ENCODE results near the gene CTSE.
A peak's percentile ranks its signal among the peaks of the same experiment; 100 is the strongest.

CTSE gene

DNA sequence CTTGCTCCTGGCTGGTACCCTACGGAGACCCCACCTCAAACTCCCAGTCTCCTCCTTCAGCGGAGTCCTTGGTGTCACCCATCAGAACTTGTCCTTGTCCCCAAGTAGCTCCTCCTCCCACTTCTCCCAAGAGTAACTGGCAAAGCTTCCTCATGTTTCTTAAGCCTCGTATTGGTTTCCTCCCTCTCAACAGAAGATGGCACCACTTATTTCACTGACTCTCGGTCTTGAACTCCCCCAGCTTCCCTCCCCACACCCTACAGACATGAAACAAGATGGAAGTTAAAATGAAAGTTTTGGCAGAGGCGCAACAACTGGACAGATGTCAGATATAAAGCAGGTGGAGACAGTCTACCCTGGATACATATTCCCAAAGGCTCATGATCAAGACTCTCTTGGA, 33.9 kb downstream of the CTSE start:
- no peak for DNase-seq

- DNase-seq, result no peak
These were observed 35.1 kb downstream of the CTSE start for GRCh38 chr1:205988585-205988995.

DNA sequence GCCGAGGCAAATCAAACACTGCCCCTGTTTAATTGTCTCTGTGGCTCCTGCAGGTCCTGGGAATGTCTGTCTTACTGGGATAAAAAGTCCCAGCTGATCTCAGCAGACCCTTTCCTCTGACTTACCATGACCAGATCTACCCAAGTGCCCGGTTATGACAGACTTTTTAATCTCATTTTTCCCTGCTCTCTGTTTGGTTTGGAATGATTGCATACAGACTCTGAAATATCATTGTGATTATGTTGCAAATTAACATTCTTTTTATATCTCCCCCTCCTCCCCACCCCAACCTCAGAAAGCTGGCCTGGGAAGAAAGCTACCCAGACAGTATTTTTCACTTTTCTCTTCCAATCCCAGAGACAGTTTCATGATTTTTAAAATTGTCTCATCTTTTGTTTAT, 36.8 kb downstream of the CTSE start:
- no peak for DNase-seq

GRCh38 chr1:205986292-205986691, 37.4 kb downstream of the CTSE start:
- DNase-seq, result no peak

DNA sequence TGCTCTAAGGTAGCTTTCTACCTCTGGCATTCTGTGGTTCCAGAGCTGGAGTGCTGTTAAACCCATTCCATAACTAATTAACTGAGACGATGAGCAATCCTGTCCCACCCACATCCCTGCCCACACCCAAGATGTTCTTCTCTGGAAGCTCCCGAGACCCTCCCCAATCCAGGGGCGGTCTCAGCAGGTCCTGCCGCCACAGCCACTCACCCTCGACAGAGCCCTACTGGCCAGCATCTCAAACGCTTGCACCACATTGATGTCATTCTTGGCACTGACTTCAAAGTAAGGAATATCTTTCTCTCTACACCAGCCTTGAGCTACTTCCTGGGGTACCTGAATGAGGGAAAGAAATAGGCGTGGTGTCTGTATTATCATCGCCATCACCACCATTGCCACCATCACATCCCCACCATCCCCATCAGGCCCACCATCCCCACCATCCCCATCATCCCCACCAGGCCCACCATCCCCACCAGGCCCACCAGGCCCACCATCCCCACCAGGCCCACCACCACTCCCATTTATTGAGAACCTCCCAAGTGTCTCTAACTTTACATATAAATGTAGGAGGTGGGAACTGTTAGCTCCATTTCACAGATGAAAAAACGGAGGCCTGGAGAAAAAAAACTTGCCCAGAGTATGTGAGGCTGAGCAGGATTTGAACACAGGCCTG, 38.2 kb downstream of the CTSE start:
- DNase-seq, result no peak

DNA sequence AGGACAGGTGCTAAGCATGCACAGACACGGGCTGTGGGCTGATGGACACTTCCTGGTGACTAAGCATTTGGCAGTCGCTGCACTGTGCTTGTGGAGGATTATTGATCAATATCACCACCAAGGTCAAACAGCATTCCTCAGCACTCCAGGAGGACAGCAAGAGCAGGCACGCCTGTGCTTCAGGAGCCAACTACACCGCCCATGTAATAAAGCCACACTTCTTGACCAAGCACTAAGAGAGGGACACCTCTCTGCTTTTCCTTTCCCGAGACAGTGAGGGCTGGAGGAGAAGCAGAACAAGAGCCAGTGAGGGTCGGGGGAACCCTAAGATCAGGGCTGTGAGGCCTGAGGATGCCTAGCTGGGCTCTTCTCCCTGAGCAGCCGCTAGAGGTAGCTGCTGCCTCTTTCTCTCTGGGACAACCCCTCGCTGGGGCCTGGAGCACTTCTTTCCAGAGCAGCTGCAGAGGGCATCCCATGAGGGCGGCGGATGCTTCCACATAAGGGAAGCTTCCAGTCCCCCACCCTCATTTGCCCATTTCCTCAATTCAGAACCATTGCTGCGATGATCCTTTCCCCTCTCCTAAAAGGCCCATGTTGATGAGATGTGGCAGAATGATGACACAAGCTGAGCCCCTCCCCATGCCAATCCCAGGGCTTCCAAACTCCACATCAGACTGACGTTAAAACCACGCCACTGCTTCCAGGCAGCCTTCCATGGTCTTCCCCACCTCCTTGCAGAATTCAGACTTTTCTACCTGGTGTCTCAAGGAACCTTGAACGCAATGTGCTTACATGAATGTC, 39.6 kb downstream of the CTSE start:
- peak; percentile 30 for DNase-seq

- no peak for DNase-seq
These were observed 42.4 kb downstream of the CTSE start for GRCh38 chr1:205981257-205981656.

GRCh38 chr1:205980237-205980870, 43.3 kb downstream of the CTSE start:
- no peak for DNase-seq

DNA sequence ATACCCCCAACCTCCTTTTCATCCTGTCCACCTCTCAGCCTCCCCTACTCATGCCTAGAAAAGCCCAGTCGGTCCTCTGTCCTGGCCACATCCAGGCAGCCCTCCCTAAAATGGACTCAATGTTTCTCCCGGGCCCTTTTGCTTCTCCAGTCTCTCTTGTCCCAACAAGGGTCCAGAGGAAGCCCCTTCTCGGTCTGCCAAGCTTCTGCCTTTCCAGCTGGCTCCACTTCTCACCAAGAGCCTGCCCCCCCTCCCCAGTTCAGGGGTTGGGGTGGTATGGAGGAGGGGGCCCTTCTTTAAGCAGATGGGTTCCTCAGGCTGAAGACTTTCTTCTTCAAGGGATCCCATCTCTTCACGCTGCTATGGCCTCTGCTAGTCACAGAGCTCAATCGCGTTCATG, 44.4 kb downstream of the CTSE start:
- DNase-seq, result no peak

DNA sequence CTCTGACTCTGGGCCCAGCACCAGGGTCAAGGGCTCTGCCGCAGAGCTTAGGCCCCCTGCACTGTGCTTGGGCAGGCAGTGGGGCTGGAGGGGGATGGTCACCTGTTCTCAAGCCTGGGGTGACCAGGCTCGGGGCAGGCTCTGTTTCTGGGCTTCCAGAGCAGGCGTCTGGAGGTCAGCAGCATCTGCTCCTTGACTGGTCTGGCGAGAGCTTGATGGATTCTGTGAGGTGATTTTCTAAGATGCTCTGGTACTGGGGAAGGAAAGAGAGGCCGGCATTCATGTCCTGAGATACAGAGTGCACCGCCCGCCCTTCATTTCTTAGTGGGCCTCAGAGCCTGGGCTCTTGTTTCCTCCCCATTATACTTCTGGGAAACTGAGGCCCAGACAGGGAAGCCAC, 45.0 kb downstream of the CTSE start:
- no peak for DNase-seq

DNA sequence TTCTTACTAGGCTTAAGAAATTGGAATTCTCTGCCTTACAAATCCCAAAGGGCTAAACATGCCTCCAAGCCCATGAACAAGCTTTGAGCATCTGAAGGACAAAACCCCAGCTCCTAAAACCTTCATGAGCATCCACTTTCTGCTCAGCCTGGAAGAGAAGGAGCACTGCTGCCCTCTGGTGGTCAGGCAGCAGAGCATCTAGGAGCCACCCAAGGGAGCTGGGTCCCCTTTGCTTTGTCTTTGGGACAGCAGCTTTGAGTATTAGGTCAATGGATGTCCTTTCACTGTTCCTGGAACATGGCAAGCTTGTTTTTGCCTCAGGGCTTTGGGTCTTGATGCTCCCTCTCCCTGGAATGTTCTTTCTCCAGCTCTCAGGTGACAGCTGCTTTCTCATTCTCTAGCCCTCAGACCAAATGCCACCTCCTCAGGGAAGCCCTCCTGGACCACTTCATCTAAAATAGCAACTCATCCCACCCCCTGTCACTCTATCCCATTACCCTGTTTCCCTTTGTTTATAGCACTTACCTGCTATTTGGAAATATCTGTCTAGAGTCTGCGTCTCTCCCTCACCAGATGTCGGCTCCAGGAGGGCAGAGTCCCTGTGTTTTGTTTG, 46.2 kb downstream of the CTSE start:
- DNase-seq, result peak; percentile 92

DNA sequence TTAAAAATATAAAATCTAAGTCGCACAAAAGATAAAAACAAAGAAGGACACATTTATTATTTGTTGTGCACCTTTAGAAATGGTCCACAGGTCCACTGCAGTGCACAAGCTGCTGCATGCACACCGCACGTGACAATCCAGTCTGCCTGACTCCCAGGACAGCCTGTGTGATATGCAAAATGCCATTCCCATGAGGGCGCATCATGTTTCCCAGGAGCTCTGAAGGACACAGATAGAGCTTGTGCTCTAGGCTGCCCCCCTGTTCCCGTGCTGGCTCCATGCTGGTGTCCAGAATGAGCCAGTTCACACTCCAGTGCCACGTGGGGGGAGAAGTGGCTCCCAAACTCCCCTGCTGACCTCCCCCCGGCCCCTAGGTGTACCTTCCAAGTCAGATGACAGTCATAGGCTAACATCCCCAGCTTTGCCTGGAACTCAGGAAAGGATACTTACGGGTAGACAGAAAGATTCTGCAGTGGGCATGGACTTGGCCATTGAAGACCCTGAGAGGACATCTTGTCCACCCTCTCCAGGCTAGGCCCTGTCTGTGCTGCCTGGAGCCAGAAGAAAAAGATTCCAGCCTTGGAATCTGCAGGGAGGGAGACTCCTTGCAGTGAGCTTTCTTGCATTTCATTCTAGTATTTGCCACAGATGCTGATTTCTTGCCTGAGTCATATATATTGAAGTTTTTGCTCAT, 46.8 kb downstream of the CTSE start:
- peak; percentile 73 for DNase-seq

DNA sequence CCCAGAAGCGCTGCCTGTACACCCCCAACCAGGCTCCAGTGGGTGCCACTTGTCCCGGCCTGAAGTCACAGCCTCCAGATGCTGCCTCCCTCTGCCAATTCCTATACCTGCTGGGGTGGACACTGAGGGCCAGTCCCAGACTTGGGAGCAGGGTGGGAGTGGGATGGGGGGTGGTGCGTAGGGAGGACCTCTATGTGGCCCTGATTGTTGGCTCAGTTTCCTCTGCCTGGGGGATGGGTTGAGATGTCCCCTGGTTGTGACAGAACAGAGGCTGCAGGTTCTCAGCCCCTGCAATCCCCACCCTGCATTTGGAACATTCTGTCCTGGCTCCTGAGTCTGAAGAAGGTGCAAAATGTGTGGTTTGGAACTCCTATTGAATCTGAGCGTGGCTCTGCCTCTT, 47.7 kb downstream of the CTSE start:
- no peak for DNase-seq

- no peak for DNase-seq
These were observed 48.2 kb downstream of the CTSE start for GRCh38 chr1:205975387-205975998.

DNA sequence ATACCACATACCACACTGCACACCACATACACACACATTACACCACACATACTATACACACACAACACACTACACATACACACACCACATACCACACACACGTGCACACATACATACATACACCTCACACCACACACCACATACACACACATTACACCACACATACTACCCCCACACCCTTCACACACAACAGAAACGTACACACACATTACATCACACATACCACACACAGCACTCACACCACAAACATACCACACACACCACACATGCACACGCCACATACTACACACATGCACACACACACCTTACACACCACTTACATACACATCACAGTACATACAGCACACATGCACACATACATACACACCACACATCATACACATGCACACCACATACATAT, 49.0 kb downstream of the CTSE start:
- no peak for DNase-seq

DNA sequence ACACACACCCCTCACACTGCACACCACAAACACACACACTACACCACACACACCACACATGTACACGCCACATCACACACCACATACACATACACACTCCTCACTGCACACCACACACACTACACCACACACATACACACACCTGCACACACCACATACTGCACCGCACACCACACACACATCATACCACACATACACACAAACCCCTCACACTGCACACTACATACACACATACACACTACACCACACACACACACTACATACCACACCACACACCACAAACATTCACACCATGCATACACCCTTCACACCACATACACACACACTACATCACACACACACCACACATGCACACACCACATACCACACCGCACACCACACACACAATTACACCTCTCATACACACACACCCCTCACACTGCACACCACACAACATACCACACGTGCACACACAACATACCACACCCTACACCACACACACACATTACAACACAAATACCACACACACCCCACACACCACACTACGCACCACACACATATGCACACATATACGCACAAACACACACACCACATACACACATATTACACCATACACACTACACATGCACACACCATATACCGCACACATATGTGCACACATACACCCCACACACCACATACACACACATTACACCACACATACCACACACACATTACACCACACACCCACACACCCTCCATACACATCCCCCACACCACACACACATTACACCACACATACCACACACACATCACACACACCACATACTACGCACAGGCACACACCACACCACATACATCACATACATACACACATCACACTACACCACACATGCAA, 50.1 kb downstream of the CTSE start:
- DNase-seq, result no peak

DNA sequence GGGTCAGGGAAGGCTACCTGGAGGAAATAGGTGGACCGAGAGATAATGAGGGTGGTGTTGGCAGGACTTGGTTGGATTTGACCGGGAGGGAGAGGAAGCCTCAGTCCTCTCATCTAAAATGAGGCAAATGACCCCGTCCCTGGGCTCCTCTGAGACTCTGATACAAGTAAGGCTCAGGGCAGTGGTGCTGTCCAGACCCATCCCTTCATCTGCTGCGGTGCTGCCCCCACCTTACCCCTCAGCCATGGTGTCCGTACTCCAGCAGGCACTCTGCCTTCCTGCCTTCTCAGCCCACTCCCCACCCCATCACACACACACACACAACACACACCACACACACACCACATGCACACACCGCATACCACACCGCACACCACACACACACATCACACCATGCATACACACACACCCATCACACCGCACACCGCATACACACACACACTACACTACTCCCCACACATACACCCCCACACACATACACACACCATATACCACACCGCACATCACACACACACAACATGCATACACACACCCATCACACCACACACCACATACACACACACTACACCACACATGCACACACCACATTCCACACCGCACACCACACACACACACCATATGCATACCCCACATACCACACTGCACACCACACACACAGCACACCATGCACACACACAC, 51.1 kb downstream of the CTSE start:
- DNase-seq, result no peak

DNA sequence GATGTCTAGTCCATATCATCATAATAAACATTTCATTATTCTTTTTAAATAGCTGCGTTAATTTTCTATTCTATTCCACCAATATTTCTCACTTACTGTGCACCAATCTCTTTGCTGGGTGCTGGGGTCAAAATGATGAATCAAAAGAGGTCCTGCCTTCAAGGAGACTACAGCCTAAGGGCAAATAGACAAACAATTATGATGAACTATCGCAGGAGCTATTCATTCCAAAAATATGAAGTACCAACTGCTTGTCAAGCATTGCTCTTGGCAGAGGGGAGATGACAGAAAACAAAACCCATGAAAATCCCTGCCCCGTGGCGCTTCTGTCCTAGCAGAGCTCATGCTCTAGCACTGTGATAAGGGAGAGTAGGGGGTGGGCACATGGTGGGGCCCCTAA, 51.6 kb downstream of the CTSE start:
- no peak for DNase-seq

DNA sequence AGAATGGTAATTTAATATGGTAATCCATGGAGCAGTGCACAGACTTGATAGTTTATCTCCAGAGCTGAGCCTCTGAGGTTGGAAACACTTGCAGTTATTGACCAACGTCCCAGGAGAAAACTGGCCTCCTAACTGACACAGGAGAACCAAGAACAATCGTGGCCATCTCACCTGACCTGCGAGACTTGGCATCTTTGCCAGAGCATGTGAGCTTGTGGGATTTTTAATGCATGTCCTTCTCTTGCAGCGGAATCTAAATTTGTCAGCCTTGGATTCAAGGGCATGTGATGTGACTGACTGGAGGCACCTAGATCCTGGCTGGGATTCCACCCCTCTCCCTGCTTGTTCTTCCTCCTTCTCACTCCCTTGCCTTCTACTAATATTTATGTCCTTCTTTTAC, 52.6 kb downstream of the CTSE start:
- no peak for DNase-seq

DNA sequence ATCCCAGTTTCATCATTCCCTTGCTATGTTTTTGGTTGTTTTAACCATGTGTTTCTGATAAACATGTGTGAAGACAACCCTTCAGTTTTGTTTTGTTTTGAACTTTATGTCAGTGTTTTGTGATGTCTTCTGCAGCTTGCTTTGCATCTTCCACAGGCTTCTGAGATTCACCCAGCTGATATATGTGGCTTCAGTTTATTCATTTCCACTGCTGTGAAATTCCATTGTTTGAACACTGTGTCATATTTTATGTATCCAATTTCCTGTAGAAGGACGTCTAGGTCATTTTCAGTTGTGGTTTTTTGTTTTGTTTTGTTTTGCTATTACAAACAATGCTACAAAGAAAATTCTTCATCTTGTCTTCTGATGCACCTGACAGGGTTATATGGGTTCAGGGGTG, 53.2 kb downstream of the CTSE start:
- no peak for DNase-seq

DNA sequence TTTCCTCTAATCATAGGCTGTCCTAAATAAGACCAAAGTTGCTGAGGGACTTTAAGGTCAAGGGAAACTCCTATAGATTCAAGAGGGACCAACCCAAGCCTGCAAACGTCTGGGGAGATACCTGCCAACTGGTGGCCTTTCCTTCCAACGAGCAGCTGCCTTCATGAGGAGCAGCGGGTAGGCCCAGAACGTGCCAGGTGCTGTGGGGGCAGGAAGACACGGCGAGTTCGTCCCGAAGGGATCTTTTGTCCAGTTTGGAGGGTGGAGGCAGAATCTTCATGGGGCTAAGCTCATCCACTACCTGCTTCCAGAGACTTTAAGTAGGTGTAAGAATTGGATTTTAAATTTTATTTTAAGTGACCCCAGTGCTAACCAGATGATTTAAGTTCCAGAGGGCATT, 54.5 kb downstream of the CTSE start:
- DNase-seq, result no peak
